ENCODE measurements around the gene GSKIP. TPM values are rescaled to one million over a fixed set of nuclear protein-coding genes. Genes with fewer than 3 reads are reported as not detected.

The GSKIP gene
- total RNA-seq, 1 donor from 2014 or later: 19.3 TPM

GRCh38 chr14:96413526-96413925 is 50.2 kb downstream of the GSKIP start:
- no peaks in the 10 kb centered on the region for H3K9me3 Mint-ChIP-seq
- intact Hi-C loops (cut with micrococcal nuclease): no loop called here
- H3K27me3 Mint-ChIP-seq: no peaks in the 10 kb centered on the region
- no peaks in the 10 kb centered on the region for H3K4me1 Mint-ChIP-seq
- no peak for DNase-seq
- no peak overlapping the region for H3K27ac Mint-ChIP-seq
- H3K4me3 Mint-ChIP-seq: no peak overlapping the region
- no peaks in the 10 kb centered on the region for H3K36me3 Mint-ChIP-seq (ENCODE audit: low read depth)

DNA sequence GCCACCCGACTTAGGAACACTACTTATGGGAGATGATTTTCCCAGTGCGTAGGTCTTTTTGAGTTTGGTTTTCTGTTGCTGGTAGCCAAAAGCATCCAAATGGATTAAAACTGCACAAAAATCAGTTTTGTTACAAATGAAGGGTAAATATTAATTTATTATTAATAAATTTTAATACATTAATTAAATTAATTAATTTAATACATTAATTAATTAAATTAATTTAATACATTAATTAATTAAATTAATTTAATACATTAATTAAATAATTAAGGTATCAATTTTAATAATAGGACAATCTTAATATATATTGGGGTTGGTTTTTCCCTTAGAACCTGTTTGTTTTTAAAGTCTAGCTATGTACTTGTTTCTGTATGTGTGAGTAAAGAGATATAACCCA is 52.2 kb downstream of the GSKIP start:
- no peaks in the 10 kb centered on the region for H3K4me1 Mint-ChIP-seq
- DNase-seq: no peak
- H3K27ac Mint-ChIP-seq: no peak overlapping the region
- H3K27me3 Mint-ChIP-seq: no peaks in the 10 kb centered on the region
- H3K36me3 Mint-ChIP-seq (ENCODE audit: low read depth): no peaks in the 10 kb centered on the region
- intact Hi-C loops (cut with micrococcal nuclease): no loop called here
- no peak overlapping the region for H3K4me3 Mint-ChIP-seq
- no peaks in the 10 kb centered on the region for H3K9me3 Mint-ChIP-seq

GRCh38 chr14:96416292-96416691 is 53.0 kb downstream of the GSKIP start:
- no peaks in the 10 kb centered on the region for H3K27me3 Mint-ChIP-seq
- intact Hi-C loops (cut with micrococcal nuclease): no loop called here
- no peak overlapping the region for H3K27ac Mint-ChIP-seq
- H3K36me3 Mint-ChIP-seq (ENCODE audit: low read depth): no peaks in the 10 kb centered on the region
- H3K4me3 Mint-ChIP-seq: no peak overlapping the region
- DNase-seq: no peak
- H3K9me3 Mint-ChIP-seq: no peaks in the 10 kb centered on the region
- no peaks in the 10 kb centered on the region for H3K4me1 Mint-ChIP-seq

DNA sequence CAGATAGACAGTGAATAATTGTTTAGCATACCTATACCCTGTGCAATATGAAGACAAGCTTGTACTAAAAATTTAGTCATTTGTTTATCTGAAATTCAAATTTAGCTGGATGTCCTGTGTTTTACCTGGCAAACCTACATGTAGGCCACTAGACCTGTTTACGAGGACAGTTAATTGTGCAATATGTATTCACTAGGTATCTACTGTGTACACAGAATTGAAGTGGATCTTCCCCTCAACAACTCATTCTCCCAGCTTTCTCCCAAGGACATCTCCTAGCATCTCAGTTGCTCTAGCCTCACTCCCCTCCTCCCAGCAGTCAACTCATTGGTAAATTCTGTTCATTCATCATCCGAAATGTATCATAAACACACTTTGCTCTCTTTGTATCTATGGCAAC is 53.9 kb downstream of the GSKIP start:
- H3K9me3 Mint-ChIP-seq: no peaks in the 10 kb centered on the region
- no peak overlapping the region for H3K27ac Mint-ChIP-seq
- H3K4me3 Mint-ChIP-seq: no peak overlapping the region
- no peaks in the 10 kb centered on the region for H3K27me3 Mint-ChIP-seq
- H3K36me3 Mint-ChIP-seq (ENCODE audit: low read depth): no peaks in the 10 kb centered on the region
- intact Hi-C loops (cut with micrococcal nuclease): no loop called here
- H3K4me1 Mint-ChIP-seq: no peaks in the 10 kb centered on the region
- no peak for DNase-seq

DNA sequence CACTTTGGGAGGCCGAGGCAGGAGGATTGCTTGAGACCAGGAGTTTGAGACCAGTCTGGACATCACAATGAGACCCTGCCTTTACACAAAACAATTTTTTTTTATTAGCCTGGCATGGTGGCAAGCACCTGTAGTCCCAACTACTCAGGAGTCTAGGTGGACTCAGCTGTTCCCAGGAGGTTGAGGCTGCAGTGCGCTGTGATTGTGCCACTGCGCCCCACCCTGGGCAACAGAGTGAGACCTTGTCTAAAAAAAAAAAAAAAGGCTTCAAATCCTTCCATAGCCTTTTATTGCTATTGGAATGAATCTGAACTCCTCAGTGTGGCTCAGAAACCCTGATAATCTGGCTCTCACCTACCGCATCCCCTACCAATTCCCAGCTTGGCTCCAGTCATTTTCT is 54.7 kb downstream of the GSKIP start:
- H3K4me3 Mint-ChIP-seq: no peak overlapping the region
- intact Hi-C loops (cut with micrococcal nuclease): no loop called here
- DNase-seq: no peak
- H3K9me3 Mint-ChIP-seq: no peaks in the 10 kb centered on the region
- no peak overlapping the region for H3K27ac Mint-ChIP-seq
- no peaks in the 10 kb centered on the region for H3K4me1 Mint-ChIP-seq
- no peaks in the 10 kb centered on the region for H3K36me3 Mint-ChIP-seq (ENCODE audit: low read depth)
- no peaks in the 10 kb centered on the region for H3K27me3 Mint-ChIP-seq

DNA sequence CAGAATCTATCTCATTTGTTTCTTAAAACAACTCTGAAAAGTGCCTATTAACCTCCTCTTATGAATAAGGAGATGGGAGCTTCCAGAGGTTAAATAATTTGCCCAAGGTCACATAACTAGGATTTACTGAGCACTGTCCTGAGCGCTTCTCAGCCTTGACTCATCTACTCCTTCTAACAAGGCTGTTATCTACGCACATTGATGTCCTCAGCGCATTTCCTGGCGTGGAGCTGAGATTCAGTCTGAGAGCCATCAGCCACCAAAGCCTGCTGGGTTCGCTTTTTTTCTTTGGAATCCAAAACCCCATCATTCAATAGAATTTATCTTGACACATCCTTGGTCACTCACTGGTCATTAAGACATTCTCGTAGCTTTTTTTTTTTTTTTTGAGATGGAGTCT is 57.9 kb downstream of the GSKIP start:
- DNase-seq: no peak
- Mint-ChIP-seq H3K4me1 (peaks cover 4% of the 10 kb centered on the region), H3K27ac (no peak overlapping the region), H3K9me3 (no peaks in the 10 kb centered on the region), H3K27me3 (peaks cover 6% of the 10 kb centered on the region), H3K36me3 (ENCODE audit: low read depth) (no peaks in the 10 kb centered on the region), H3K4me3 (no peak overlapping the region)
- intact Hi-C loops (cut with micrococcal nuclease): no loop called here

GRCh38 chr14:96422992-96423391 is 59.7 kb downstream of the GSKIP start:
- no peak overlapping the region for H3K4me3 Mint-ChIP-seq
- no peaks in the 10 kb centered on the region for H3K36me3 Mint-ChIP-seq (ENCODE audit: low read depth)

DNA sequence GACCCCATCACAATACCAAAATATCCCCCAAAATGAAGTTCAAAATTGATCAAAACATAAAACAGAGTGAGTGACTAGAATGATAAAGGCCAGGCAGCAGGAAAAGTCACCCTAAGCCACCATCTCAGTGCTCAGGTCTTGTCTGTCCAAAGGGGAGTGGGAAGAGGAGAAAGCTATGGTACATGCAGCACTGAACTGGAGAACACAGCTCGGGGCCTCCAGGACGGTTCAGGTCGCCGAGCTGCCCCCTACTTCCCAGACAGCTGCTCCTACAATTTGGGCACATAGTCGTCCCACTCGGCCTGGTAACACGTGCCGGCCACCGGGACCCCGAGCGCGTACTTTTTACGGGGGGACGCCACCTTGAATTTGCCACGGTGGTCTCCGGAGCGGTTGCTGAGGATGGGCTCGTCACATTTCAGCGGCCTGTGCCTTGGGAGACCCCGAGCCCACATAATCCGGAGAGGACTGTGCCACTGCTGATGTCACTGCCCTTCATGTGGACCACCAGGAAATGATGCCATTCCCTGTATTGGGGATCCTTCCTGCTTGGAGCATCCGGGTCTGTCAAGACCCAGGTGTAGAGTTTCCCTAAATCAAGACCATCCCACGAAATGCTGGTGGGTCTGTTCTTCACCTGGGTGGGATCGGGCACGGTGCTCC is 60.3 kb downstream of the GSKIP start:
- Mint-ChIP-seq H3K9me3 (no peaks in the 10 kb centered on the region), H3K4me1 (peaks cover 4% of the 10 kb centered on the region), H3K4me3 (peak overlapping the region; percentile 80), H3K27ac (no peak overlapping the region), H3K36me3 (ENCODE audit: low read depth) (no peaks in the 10 kb centered on the region), H3K27me3 (peaks cover 7% of the 10 kb centered on the region)
- no peak for DNase-seq
- intact Hi-C loops (cut with micrococcal nuclease): loop anchor here (1.0 to 2.0 kb wide), 3 partner anchors 126 to 862 kb away; no protein-coding TSS in a partner anchor

More at GRCh38 chr14:96422992-96423391, 59.7 kb downstream of the GSKIP start:
- Mint-ChIP-seq H3K27me3 (peaks cover 7% of the 10 kb centered on the region), H3K27ac (no peak overlapping the region), H3K4me1 (peaks cover 4% of the 10 kb centered on the region), H3K9me3 (no peaks in the 10 kb centered on the region)
- no peak for DNase-seq
- intact Hi-C loops (cut with micrococcal nuclease): no loop called here

DNA sequence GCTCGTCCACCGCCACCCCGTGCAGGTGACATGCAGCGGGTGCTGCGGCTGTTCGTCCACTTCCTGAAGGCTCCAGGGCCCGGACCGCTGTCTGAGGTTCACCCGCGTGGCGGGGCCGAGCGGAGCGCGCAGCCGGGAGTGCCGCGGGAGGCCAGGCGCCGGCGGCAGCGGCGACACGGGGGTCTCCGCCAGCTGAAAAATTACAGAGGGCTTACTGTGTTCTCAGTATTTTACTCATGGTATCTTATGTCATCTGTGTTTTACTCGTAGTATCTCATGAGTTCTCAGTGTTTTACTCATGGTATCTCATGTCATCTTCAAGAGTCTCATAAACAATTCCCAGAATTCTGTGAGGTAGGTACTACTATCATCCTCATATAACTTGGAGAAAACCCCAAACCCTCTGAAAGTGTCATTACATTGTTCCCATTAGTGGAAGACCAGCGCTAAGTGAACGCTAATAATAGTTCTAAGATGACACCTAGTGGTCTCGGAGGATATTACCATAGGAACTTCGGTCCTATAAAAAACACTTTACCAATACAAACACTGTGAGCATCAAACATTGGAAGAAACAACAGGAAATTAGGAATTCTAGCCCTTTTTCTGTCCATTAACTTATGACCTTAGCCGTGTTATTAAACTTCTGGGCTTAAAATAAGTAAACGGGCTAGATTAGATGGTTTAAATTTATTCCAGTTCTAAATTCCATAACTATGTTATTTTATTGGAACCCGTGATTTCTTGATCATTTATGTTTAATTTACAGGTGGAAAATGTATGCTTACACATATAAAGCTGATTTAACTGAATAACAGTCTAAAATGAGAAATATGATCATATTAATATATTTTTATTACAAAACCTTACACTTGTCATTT is 61.0 kb downstream of the GSKIP start:
- Mint-ChIP-seq H3K4me3 (peak overlapping the region; percentile 80), H3K9me3 (no peaks in the 10 kb centered on the region)
- intact Hi-C loops (cut with micrococcal nuclease): loop anchor here (1.0 to 2.0 kb wide), 3 partner anchors 127 to 863 kb away; no protein-coding TSS in a partner anchor

GRCh38 chr14:96434040-96434439 is 70.7 kb downstream of the GSKIP start:
- Mint-ChIP-seq H3K9me3 (no peaks in the 10 kb centered on the region), H3K4me1 (no peaks in the 10 kb centered on the region), H3K4me3 (no peak overlapping the region), H3K27ac (no peak overlapping the region), H3K27me3 (peaks cover 19% of the 10 kb centered on the region), H3K36me3 (ENCODE audit: low read depth) (no peaks in the 10 kb centered on the region)
- intact Hi-C loops (cut with micrococcal nuclease): no loop called here
- DNase-seq: no peak

More for the DNA sequence above, 61.0 kb downstream of the GSKIP start:
- H3K27me3 Mint-ChIP-seq: peaks cover 7% of the 10 kb centered on the region
- H3K27ac Mint-ChIP-seq: no peak overlapping the region
- peaks cover 4% of the 10 kb centered on the region for H3K4me1 Mint-ChIP-seq
- peak; percentile 79 for DNase-seq
- no peaks in the 10 kb centered on the region for H3K36me3 Mint-ChIP-seq (ENCODE audit: low read depth)

Other genes starting within 250 kb of the GSKIP start
- not detected in 2 replicates for gene BDKRB2, start 158.7 kb upstream of the GSKIP start, total RNA-seq
- gene BDKRB1, start 107.3 kb upstream of the GSKIP start, total RNA-seq: not detected in 2 replicates
- 22.8 and 26.1 TPM in 2 replicates for gene ATG2B, start 185 bp upstream of the GSKIP start, total RNA-seq
- gene AK7, start 28.6 kb downstream of the GSKIP start, total RNA-seq: 0.28 TPM in 1 of 2 replicates, not detected in the other
- gene PAPOLA, start 138.9 kb downstream of the GSKIP start, total RNA-seq: 204 and 210 TPM in 2 replicates